Adrenal gland (tissue), 12 donors: ENCODE measurements around the gene FAM200B. TPM values are rescaled to one million over a fixed set of nuclear protein-coding genes. Genes with fewer than 3 reads are reported as not detected.

ENCODE experiments used
- DNase-seq, 7 donors: peaks; one replicate each; pipeline ENCODE4 v3.0.0-alpha.2; 2019 to 2020
- H3K27ac ChIP-seq, 5 donors: fragments of 200-600 bp; sonication (generic) in 4 of 5; 1 replicate in 3 of 5; 2 replicates in 2 of 5; pipeline versions ENCODE4 v1.5.1 to v1.8.0; 2016 to 2020; ENCODE audit warnings: mild to moderate bottlenecking in 1 of 5
- H3K27me3 ChIP-seq: fragments of 200-600 bp; 2 replicates; pipeline ENCODE4 v1.8.0; 2021
- H3K36me3 ChIP-seq, 2 donors: fragments of 200-600 bp; replicated peaks in 1 of 2; 1 replicate in 1 of 2; 2 replicates in 1 of 2; pipeline versions ENCODE4 v1.5.1 to v1.8.0; 2018 to 2022
- H3K4me1 ChIP-seq, 2 donors: fragments of 200-600 bp; replicated peaks in 1 of 2; 1 replicate in 1 of 2; 2 replicates in 1 of 2; pipeline versions ENCODE4 v1.5.1 to v1.8.0; 2018 to 2021
- H3K4me3 ChIP-seq, 4 donors: fragments of 200-600 bp; sonication (generic) in 3 of 4; one replicate each; pipeline ENCODE4 v1.5.1; 2016 to 2018
- H3K9me3 ChIP-seq, 3 donors: fragments of 200-600 bp; sonication (generic) in 1 of 3; replicated peaks in 1 of 3; 1 replicate in 2 of 3; 2 replicates in 1 of 3; pipeline versions ENCODE4 v1.5.1 to v1.8.0; 2016 to 2021
- POLR2A ChIP-seq, 2 donors: fragments of 450-650 bp; IDR thresholded peaks; one replicate each; pipeline ENCODE4 v1.6.1; 2017; ENCODE audit warnings: antibody characterized with exemption in 2 of 2, mild to moderate bottlenecking in 2 of 2, moderate library complexity in 1 of 2
- WGBS, 4 donors: extraction: QIAGEN DNeasy Blood & Tissue Kit in 2 of 4; methylation state at CpG; one replicate each; pipeline versions ENCODE4 v1.1.5 to v1.1.7; 2013 to 2017; 5-methylcytosine and 5-hydroxymethylcytosine counted together
- intact Hi-C, 2 donors: fragments of 100-400 bp; cut with DNase I; formaldehyde crosslinking; loops; one replicate each; pipeline versions ENCODE4 v1.14.1 to v1.15.0; 2022 to 2023
- polyA plus RNA-seq, 3 donors: library from polyadenylated mRNA; stranded (reverse); fragments of 200-250 nt in 2 of 3; fragments of 350-450 nt in 1 of 3; fragmentation: Illumina TruSeq in 1 of 3; extraction: RNeasy Lipid Tissue Mini Kit (QIAGEN cat#74804) in 1 of 3; gene quantifications; one replicate each; pipeline ENCODE4 v1.2.3, GENCODE V29; 2013 to 2014
- total RNA-seq, 9 donors: library from RNA; depleted of rRNA in 4 of 9; stranded (reverse); fragments of >200 nt in 4 of 9; fragments of 120-200 nt in 1 of 9; fragmentation: NEBNext Ultra II Directional in 1 of 9; extraction: Animal tissue kit (Norgen Biotek cat#: 25700) in 1 of 9; gene quantifications; one replicate each; pipeline versions ENCODE4 v1.1.0 to v1.2.4, GENCODE V29; 2013 to 2023
- TF ChIP-seq, protein P1 (sequence below), 6 experiments: fragments of 450-650 bp in 4 of 6; fragments of 200-600 bp in 2 of 6; sonication (generic) in 1 of 6; IDR thresholded peaks; 1 replicate in 5 of 6; 2 replicates in 1 of 6; pipeline versions ENCODE4 v1.5.1 to v1.8.0; 2016 to 2021; ENCODE audit warnings: antibody characterized with exemption in 6 of 6, mild to moderate bottlenecking in 2 of 6, moderate library complexity in 1 of 6
- donor health status: healthy with polysubstance abuse.
- donor health status: Bipolar disorder and iron deficiency.
- donor health status: DM: yes; HTN: yes; CAD: no.
- donor health status: DM: no; HTN: no; CAD: no.
- donor health status: DM: no; HTN: no; CAD: no.
- donor health status: DM: yes; HTN: yes; CAD: no.

FAM200B gene
- total and polyA plus RNA-seq, 12 donors: 32.0 to 90.3 (median 61.4) TPM

DNA sequence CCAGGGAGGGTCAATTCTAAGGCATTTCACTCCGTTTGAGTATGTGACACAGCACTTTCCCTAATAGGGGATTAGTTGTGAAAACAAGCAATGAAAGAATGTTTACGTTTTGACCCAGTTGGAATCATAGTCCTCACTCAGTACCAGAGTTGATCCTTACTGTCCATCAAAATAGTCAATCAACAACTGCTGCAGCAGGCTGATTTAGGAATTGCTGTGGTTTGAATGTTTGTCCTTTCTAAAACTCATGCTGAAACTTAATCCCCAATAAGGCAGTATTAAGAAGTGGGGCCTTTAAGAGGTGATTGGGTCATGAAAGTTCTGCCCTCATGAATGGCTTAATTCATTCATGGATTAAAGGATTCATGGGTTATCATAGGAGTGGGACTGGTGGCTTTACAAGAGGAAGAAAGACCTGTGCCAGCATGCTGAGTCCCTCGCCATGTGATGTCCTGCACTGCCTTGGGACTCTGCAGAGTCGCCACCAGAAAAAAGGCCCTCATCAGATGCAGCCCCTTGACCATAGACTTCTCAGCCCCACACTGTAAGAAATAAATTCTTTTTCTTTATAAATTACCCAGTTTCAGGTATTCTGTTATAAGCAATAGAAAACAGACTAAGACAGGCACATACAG lies 23.4 kb upstream of the FAM200B start:
- no peak for TF ChIP-seq POLR2A (IDR thresholded peaks at IDR 0.05)
- TF ChIP-seq, protein P1, sequence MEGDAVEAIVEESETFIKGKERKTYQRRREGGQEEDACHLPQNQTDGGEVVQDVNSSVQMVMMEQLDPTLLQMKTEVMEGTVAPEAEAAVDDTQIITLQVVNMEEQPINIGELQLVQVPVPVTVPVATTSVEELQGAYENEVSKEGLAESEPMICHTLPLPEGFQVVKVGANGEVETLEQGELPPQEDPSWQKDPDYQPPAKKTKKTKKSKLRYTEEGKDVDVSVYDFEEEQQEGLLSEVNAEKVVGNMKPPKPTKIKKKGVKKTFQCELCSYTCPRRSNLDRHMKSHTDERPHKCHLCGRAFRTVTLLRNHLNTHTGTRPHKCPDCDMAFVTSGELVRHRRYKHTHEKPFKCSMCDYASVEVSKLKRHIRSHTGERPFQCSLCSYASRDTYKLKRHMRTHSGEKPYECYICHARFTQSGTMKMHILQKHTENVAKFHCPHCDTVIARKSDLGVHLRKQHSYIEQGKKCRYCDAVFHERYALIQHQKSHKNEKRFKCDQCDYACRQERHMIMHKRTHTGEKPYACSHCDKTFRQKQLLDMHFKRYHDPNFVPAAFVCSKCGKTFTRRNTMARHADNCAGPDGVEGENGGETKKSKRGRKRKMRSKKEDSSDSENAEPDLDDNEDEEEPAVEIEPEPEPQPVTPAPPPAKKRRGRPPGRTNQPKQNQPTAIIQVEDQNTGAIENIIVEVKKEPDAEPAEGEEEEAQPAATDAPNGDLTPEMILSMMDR (IDR thresholded peaks at IDR 0.05): no peak
- Histone ChIP-seq H3K27me3 (no peaks in the 10 kb centered on the region), H3K4me1 (peaks cover 7 to 28% of the 10 kb centered on the region in 2 donors), H3K27ac (no peak overlapping the region), H3K36me3 (no peaks in the 10 kb centered on the region), H3K4me3 (no peak overlapping the region), H3K9me3 (no peaks in the 10 kb centered on the region)
- intact Hi-C loops: loop anchor here in 1 of 2 donors (10.0 kb wide), 1 partner anchor 423 kb away; no protein-coding TSS in a partner anchor
- DNase-seq: no peak
- WGBS, 4 donors: 81 to 94% (median 83%) methylated on average over 4 of the region's 4 CpGs

DNA sequence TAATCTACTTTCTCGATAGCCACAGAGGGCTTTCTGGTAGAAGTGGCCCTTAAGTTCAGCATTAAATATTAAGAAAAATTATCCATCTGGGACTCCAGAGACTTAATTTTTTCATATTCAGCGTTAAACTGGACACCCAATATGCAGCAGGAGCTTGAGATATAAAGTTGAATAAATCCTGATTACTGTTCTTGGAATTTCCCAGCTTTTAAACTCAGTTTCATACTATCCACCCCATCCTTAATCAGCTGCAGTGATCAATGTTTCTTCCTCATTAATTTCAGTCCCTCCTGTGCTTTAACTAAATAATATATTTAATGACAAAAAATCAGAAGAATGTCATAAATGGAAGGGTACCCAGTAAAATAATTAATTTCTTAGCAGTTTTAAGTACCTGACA lies 22.8 kb upstream of the FAM200B start:
- Histone ChIP-seq H3K36me3 (no peaks in the 10 kb centered on the region), H3K27ac (peak overlapping the region in 1 of 5 donors; percentile 41), H3K27me3 (no peaks in the 10 kb centered on the region), H3K4me3 (no peak overlapping the region), H3K4me1 (peaks cover 7 to 22% of the 10 kb centered on the region in 2 donors), H3K9me3 (no peaks in the 10 kb centered on the region)
- intact Hi-C loops: loop anchor here in 1 of 2 donors (10.0 kb wide), 1 partner anchor 424 kb away; no protein-coding TSS in a partner anchor
- no peak for TF ChIP-seq POLR2A (IDR thresholded peaks at IDR 0.05)
- TF ChIP-seq, protein P1 (IDR thresholded peaks at IDR 0.05): no peak
- WGBS, 4 donors: 95 to 100% (median 96%) methylated on average over 2 of the region's 2 CpGs
- DNase-seq: no peak

DNA sequence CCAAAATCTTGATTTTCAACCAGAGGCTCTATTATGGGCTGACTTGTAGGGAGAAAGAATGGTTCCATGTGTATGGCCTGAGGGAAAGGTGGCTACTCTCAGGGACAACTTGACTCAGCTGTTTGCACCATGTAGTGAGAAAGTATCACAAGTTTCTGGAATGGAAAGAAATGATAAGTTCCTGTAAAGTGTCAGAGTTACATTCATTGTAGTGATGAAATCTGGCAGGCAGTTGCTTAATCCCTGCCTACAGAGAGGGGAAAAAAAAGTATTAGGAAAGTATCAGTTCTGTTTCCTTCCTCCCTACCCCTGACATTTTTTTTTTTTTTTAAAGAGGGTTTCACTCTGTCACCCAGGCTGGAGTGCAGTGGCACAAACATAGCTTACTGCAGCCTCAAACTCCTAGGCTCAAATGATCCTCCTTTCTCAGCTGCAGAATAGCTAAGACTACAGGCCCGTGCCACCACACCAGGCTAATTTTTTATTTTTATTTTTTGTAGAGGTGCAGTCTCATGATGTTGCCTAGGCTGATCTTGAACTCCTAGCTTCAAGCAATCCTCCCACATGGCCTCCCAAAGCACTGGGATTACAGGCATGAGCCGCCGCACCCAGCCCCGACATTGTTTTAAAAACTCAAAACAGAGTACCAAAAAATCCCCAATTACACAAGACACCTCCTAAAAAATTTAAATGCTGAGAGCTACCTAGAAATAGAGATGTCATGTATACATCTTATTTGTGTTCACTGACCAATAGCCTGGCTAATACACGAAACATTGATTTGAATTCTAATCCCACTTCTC lies 21.7 kb upstream of the FAM200B start:
- 82 to 91% (median 89%) methylated on average over 5 of the region's 5 CpGs for WGBS, 4 donors
- peak in 4 of 7 donors; percentile 25 to 58 (median 45) for DNase-seq
- H3K27me3 ChIP-seq: no peaks in the 10 kb centered on the region
- no peaks in the 10 kb centered on the region for H3K36me3 ChIP-seq
- no peak overlapping the region for H3K4me3 ChIP-seq
- peaks cover 7 to 21% of the 10 kb centered on the region in 2 donors for H3K4me1 ChIP-seq
- peak overlapping the region in 2 of 5 donors; percentile 54 to 59 for H3K27ac ChIP-seq
- intact Hi-C loops: loop anchor here in 1 of 2 donors (10.0 kb wide), 1 partner anchor 425 kb away; no protein-coding TSS in a partner anchor
- no peak for TF ChIP-seq POLR2A (IDR thresholded peaks at IDR 0.05)
- TF ChIP-seq, protein P1 (IDR thresholded peaks at IDR 0.05): no peak
- H3K9me3 ChIP-seq: no peaks in the 10 kb centered on the region

DNA sequence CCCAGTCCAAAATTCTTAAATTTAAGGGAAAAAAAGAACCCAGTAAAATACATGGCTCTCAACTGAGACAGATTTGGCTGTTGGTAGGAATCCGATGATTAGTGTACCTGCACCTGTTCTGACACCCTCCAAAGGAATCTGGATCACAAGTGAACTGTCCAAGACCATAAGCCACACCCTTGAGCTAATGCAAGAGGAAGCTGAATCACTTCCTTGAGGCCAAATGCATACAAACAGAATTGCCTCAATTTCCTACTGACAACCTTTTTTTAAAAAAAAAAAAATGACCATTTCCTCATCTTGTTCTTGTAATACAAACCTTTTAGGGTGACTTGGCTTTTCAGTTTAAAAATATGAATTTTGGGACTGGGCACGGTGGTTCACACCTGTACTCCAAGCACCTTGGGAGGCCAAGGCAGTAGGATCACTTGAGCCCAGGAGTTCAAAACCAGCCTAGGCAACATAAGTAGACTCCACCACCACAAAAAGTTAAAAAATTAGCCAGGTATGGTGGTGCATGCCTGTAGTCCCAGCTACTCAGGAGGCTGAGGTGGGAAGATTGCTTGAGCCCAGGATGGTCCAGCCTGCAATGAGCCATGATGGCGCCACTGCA lies 15.8 kb upstream of the FAM200B start:
- 76 to 83% (median 82%) methylated on average over 3 of the region's 3 CpGs for WGBS, 4 donors
- Histone ChIP-seq H3K4me3 (no peak overlapping the region), H3K4me1 (peaks cover 0 to 7% of the 10 kb centered on the region in 2 donors), H3K36me3 (no peaks in the 10 kb centered on the region), H3K27ac (peak overlapping the region in 2 of 5 donors; percentile 30 to 41), H3K9me3 (no peaks in the 10 kb centered on the region), H3K27me3 (no peaks in the 10 kb centered on the region)
- DNase-seq: no peak
- TF ChIP-seq, protein P1 (IDR thresholded peaks at IDR 0.05): no peak
- TF ChIP-seq POLR2A (IDR thresholded peaks at IDR 0.05): no peak
- intact Hi-C loops: no loop called here
